Prostate gland (tissue), 2 donors: ENCODE data around the gene CNTRL. TPM values are rescaled to one million over a fixed set of nuclear protein-coding genes. Genes with fewer than 3 reads are reported as not detected.

ENCODE experiments used
- DNase-seq: peaks from one replicate; pipeline ENCODE4 v3.0.0-alpha.2; 2019; ENCODE audit warnings: low spot score
- H3K27ac ChIP-seq, 2 donors: fragments of 200-600 bp; sonication (generic); 2 replicates each; pipeline ENCODE4 v1.5.1; 2017 to 2019
- H3K27me3 ChIP-seq: fragments of 200-600 bp; sonication (generic); replicated peaks from 2 replicates; pipeline ENCODE4 v1.5.1; 2019; ENCODE audit not compliant: insufficient read depth
- H3K36me3 ChIP-seq, 2 donors: fragments of 200-600 bp; sonication (generic); 1 replicate in 1 of 2; 2 replicates in 1 of 2; pipeline versions ENCODE4 v1.5.1 to v1.8.1; 2017 to 2019
- H3K4me1 ChIP-seq: fragments of 200-600 bp; sonication (generic); replicated peaks from 2 replicates; pipeline ENCODE4 v1.5.1; 2019
- H3K4me3 ChIP-seq, 2 donors: fragments of 200-600 bp; sonication (generic); 2 replicates each; pipeline ENCODE4 v1.5.1; 2017 to 2019
- H3K9me3 ChIP-seq: fragments of 200-600 bp; sonication (generic); 2 replicates; pipeline ENCODE4 v1.5.1; 2017
- CTCF ChIP-seq, 4 experiments: fragments of 200-600 bp in 2 of 4; fragments of 450-650 bp in 2 of 4; sonication (generic) in 2 of 4; IDR thresholded peaks; 1 replicate in 3 of 4; 2 replicates in 1 of 4; pipeline ENCODE4 v1.5.1; 2016 to 2019; ENCODE audit warnings: antibody characterized with exemption in 4 of 4, mild to moderate bottlenecking in 2 of 4, moderate library complexity in 2 of 4
- POLR2A ChIP-seq: fragments of 450-650 bp; IDR thresholded peaks from one replicate; pipeline ENCODE4 v1.6.1; 2016; ENCODE audit warnings: antibody characterized with exemption, mild to moderate bottlenecking
- POLR2AphosphoS5 ChIP-seq: sonication (generic); formaldehyde crosslinking; IDR thresholded peaks from one replicate; pipeline ENCODE4 v1.6.1; 2017; ENCODE audit warnings: antibody characterized with exemption
- WGBS: methylation state at CpG from one replicate; pipeline ENCODE4 v1.1.5; 2018; 5-methylcytosine and 5-hydroxymethylcytosine counted together
- intact Hi-C: fragments of 100-400 bp; cut with DNase I; formaldehyde crosslinking; loops from one replicate; pipeline ENCODE4 v1.14.2; 2022
- total RNA-seq, 2 donors: library from RNA; depleted of rRNA; stranded (reverse); fragments of >200 nt; gene quantifications; one replicate each; pipeline ENCODE4 v1.1.0, GENCODE V29; 2016

The CNTRL gene
- total RNA-seq, 2 donors from 2014 or later = 10.3 to 21.9 TPM

DNA sequence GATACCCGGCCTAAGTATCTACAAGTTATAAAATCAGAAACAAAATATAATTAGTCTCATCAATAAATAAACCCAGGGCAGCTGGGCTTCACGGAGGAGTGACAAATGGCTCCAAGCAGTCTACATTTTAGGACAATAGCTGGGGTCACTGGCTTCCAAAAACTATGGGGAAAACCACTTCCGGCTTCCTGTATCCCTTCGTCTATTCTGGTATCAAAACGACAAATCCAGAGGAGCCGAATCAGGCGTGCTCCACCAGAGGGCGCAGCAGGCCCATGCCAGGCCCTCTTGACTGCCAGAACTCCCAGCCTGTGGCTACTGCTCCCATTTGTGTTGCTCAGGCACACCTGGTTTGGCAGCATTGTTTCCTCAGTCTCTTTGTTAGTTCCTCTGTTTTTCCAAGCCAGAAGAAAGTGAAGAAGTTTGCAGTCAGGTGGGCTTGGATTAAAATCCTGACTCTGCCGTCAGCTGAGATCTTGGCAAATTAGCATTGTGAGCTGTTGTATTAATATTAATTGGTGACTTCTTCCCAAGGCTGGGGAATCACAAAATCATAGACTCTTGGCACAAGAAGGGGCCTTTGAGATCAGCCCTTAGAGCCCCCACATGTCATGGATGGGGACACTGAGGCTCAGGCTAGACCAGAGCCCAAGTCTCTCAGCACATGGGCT, 138.5 kb downstream of the CNTRL start:
- H3K4me1 ChIP-seq = no peaks in the 10 kb centered on the region
- no peaks in the 10 kb centered on the region for H3K36me3 ChIP-seq
- DNase-seq = peak; percentile 86
- intact Hi-C loops = loop anchor here (2.0 to 5.0 kb wide), 4 partner anchors 54 to 188 kb away; partner anchors contain the start of gene GSN
- TF ChIP-seq CTCF (IDR thresholded peaks at IDR 0.05) (peak; percentile 76 to 97 (median 91)), POLR2AphosphoS5 (peak; percentile 67), POLR2A (no peak)
- no peak overlapping the region for H3K4me3 ChIP-seq
- H3K9me3 ChIP-seq = no peaks in the 10 kb centered on the region
- 19% methylated on average over 9 of the region's 9 CpGs for WGBS
- no peak overlapping the region for H3K27ac ChIP-seq
- no peaks in the 10 kb centered on the region for H3K27me3 ChIP-seq

DNA sequence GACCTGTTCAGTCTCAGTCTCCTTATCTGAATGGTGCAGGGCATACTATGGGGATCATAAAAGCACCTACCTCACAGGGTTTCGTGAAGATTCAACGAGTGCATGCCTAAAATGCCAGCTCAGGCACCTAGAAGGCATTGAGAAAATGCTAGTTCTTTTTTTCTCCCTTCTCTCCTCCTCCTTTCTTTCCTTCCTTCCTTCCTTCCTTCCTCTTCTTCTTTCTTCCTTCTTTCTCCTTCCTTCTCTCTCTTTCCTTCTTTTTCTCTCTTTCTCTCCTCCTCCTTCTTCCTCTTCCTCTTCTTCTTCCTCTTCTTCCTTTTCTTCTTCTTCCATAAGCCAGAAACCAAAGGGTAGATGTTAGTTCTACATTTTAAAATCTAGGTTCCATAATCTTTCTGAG, 139.2 kb downstream of the CNTRL start:
- Histone ChIP-seq H3K27ac (no peak overlapping the region), H3K4me1 (no peaks in the 10 kb centered on the region), H3K4me3 (no peak overlapping the region), H3K9me3 (no peaks in the 10 kb centered on the region), H3K36me3 (no peaks in the 10 kb centered on the region), H3K27me3 (no peaks in the 10 kb centered on the region)
- TF ChIP-seq POLR2A (no peak), CTCF (IDR thresholded peaks at IDR 0.05) (no peak), POLR2AphosphoS5 (no peak)
- DNase-seq = no peak
- intact Hi-C loops = loop anchor here (5.0 kb wide), 2 partner anchors 53 to 103 kb away; partner anchors contain the start of gene GSN
- WGBS = 66% methylated on average over 2 of the region's 2 CpGs

GRCh38 chr9:121216271-121216805, 141.6 kb downstream of the CNTRL start:
- H3K9me3 ChIP-seq = no peaks in the 10 kb centered on the region
- H3K4me1 ChIP-seq = no peaks in the 10 kb centered on the region
- H3K27ac ChIP-seq = no peak overlapping the region
- no peak overlapping the region for H3K4me3 ChIP-seq
- H3K36me3 ChIP-seq = no peaks in the 10 kb centered on the region
- TF ChIP-seq CTCF (IDR thresholded peaks at IDR 0.05) (no peak), POLR2A (no peak), POLR2AphosphoS5 (no peak)
- no peaks in the 10 kb centered on the region for H3K27me3 ChIP-seq
- intact Hi-C loops = no loop called here
- DNase-seq = no peak
- WGBS = 89% methylated on average over 3 of the region's 3 CpGs

GRCh38 chr9:121217609-121218292, 143.0 kb downstream of the CNTRL start:
- Histone ChIP-seq H3K27me3 (no peaks in the 10 kb centered on the region), H3K4me3 (no peak overlapping the region), H3K36me3 (no peaks in the 10 kb centered on the region), H3K9me3 (no peaks in the 10 kb centered on the region), H3K27ac (no peak overlapping the region), H3K4me1 (no peaks in the 10 kb centered on the region)
- WGBS = 92% methylated on average over 4 of the region's 4 CpGs
- intact Hi-C loops = no loop called here
- TF ChIP-seq POLR2AphosphoS5 = no peak
- TF ChIP-seq CTCF (IDR thresholded peaks at IDR 0.05) = no peak
- TF ChIP-seq POLR2A = no peak
- DNase-seq = no peak
